Neural cell (in vitro differentiated cells): Measurements from ENCODE around the gene DNAJC6.

Source experiments
- EP300 ChIP-seq: fragments of 450-650 bp; conservative IDR thresholded peaks from 2 replicates; pipeline ENCODE4 v1.6.1; 2014; ENCODE audit warnings: antibody characterized with exemption, mild to moderate bottlenecking, moderate library complexity; ENCODE audit not compliant: poor library complexity, severe bottlenecking
- EZH2 ChIP-seq: fragments of 200-600, 300-800 bp; shearing (Covaris generic), sonication (generic); IDR thresholded peaks from 2 replicates; pipeline ENCODE4 v1.6.1; 2014; ENCODE audit warnings: antibody characterized with exemption, low read length, borderline replicate concordance, mild to moderate bottlenecking; ENCODE audit not compliant: insufficient read depth, poor library complexity, severe bottlenecking
- POLR2AphosphoS5 ChIP-seq: IDR thresholded peaks from 2 replicates; pipeline ENCODE4 v1.6.1; 2012
- SMC3 ChIP-seq: fragments of 450-650 bp; conservative IDR thresholded peaks from 2 replicates; pipeline ENCODE4 v1.6.1; 2014; ENCODE audit warnings: antibody characterized with exemption, mild to moderate bottlenecking, moderate library complexity; ENCODE audit not compliant: poor library complexity
- TF ChIP-seq, protein P1 (sequence below): fragments of 450-650 bp; IDR thresholded peaks from 2 replicates; pipeline ENCODE4 v1.5.1; 2014; ENCODE audit warnings: antibody characterized with exemption, mild to moderate bottlenecking, moderate library complexity; ENCODE audit not compliant: poor library complexity, severe bottlenecking

DNA sequence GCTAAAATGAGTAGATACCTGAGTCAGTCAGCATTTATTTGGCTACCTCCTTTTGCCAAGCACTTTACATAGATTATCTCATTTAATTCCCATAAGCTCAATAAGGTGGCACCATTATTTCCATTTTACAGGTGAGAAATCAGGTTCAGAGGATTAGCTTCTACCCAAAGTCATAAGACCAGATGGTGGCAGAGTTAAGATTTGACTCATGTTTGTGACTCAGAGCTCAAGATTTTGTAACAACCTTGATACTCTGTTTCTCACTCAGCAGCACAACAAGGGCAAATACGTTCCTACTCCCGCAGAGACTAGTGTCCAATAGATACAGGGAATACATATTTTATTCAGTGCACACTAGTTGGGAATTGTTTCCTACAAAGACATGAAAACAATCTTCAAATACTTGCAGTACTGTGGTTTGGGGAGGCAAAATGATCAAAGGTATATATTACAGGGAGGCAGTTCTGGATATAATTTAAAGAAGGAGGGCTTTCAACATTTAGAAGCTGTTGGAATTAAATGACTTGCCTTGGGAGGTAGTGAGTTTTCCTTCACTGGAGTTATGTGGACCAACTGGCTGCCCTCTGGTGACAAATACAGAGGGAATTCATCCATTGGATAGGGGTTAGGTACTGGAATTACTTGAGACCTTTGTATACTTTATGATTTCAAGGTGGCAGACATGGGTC lies 114.7 kb downstream of the DNAJC6 start:
- TF ChIP-seq, protein P1, sequence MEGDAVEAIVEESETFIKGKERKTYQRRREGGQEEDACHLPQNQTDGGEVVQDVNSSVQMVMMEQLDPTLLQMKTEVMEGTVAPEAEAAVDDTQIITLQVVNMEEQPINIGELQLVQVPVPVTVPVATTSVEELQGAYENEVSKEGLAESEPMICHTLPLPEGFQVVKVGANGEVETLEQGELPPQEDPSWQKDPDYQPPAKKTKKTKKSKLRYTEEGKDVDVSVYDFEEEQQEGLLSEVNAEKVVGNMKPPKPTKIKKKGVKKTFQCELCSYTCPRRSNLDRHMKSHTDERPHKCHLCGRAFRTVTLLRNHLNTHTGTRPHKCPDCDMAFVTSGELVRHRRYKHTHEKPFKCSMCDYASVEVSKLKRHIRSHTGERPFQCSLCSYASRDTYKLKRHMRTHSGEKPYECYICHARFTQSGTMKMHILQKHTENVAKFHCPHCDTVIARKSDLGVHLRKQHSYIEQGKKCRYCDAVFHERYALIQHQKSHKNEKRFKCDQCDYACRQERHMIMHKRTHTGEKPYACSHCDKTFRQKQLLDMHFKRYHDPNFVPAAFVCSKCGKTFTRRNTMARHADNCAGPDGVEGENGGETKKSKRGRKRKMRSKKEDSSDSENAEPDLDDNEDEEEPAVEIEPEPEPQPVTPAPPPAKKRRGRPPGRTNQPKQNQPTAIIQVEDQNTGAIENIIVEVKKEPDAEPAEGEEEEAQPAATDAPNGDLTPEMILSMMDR = no peak
- no peak for TF ChIP-seq EZH2
- TF ChIP-seq POLR2AphosphoS5 = no peak
- TF ChIP-seq EP300 = no peak
- TF ChIP-seq SMC3 = no peak
